Measurements from ENCODE around the gene HTRA1.

The HTRA1 gene

DNA sequence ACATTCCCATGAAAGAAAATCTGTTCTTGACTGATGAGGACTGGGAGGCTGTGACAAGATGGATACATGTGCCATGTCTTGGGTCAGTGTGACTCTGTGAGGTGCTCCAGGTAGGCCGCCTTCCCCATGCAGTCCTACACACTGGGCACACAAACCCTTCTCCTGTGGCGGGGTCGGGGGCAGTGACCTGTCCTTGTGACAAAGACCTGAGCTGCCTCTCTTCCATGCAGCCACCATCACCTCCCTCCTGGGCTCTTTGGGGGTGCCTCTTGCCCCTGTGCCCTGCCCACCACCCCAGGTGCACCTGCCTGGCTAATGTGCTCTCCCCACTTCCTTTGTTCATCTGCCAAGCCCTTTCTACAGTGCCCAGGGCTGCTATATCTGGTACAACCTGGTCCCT is 63.5 kb downstream of the HTRA1 start:
- Histone ChIP-seq H3K27ac (no peak overlapping the region), H3K27me3 (replicated peaks) (no peaks in the 10 kb centered on the region), H3K36me3 (replicated peaks) (no peaks in the 10 kb centered on the region), H3K4me3 (ENCODE audit: low read depth, low read length) (no peak overlapping the region)
- DNase-seq = no peak
- in situ Hi-C loops (cut with HindIII; ENCODE audit: low pct_ligation_motif_present, low sequenced_read_pairs) = no loop called here
- TF ChIP-seq, protein P1, sequence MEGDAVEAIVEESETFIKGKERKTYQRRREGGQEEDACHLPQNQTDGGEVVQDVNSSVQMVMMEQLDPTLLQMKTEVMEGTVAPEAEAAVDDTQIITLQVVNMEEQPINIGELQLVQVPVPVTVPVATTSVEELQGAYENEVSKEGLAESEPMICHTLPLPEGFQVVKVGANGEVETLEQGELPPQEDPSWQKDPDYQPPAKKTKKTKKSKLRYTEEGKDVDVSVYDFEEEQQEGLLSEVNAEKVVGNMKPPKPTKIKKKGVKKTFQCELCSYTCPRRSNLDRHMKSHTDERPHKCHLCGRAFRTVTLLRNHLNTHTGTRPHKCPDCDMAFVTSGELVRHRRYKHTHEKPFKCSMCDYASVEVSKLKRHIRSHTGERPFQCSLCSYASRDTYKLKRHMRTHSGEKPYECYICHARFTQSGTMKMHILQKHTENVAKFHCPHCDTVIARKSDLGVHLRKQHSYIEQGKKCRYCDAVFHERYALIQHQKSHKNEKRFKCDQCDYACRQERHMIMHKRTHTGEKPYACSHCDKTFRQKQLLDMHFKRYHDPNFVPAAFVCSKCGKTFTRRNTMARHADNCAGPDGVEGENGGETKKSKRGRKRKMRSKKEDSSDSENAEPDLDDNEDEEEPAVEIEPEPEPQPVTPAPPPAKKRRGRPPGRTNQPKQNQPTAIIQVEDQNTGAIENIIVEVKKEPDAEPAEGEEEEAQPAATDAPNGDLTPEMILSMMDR (IDR thresholded peaks at IDR 0.05; ENCODE audit: low read depth, low read length, missing control alignments) = no peak

- no peak overlapping the region for H3K4me3 ChIP-seq (ENCODE audit: low read depth, low read length)
- in situ Hi-C loops (cut with HindIII; ENCODE audit: low pct_ligation_motif_present, low sequenced_read_pairs) = no loop called here
- no peak for DNase-seq
- no peaks in the 10 kb centered on the region for H3K36me3 ChIP-seq (replicated peaks)
- no peaks in the 10 kb centered on the region for H3K27me3 ChIP-seq (replicated peaks)
- TF ChIP-seq, protein P1 (IDR thresholded peaks at IDR 0.05; ENCODE audit: low read depth, low read length, missing control alignments) = no peak
- H3K27ac ChIP-seq = no peak overlapping the region
Measured at GRCh38 chr10:122525788-122526187, 64.4 kb downstream of the HTRA1 start.

- no peaks in the 10 kb centered on the region for H3K36me3 ChIP-seq (replicated peaks)
- in situ Hi-C loops (cut with HindIII; ENCODE audit: low pct_ligation_motif_present, low sequenced_read_pairs) = no loop called here
- H3K27ac ChIP-seq = no peak overlapping the region
- H3K4me3 ChIP-seq (ENCODE audit: low read depth, low read length) = no peak overlapping the region
- TF ChIP-seq, protein P1 (IDR thresholded peaks at IDR 0.05; ENCODE audit: low read depth, low read length, missing control alignments) = no peak
- no peak for DNase-seq
- H3K27me3 ChIP-seq (replicated peaks) = no peaks in the 10 kb centered on the region
Measured at GRCh38 chr10:122526892-122527291, 65.5 kb downstream of the HTRA1 start.

- no peaks in the 10 kb centered on the region for H3K36me3 ChIP-seq (replicated peaks)
- no peak overlapping the region for H3K4me3 ChIP-seq (ENCODE audit: low read depth, low read length)
- in situ Hi-C loops (cut with HindIII; ENCODE audit: low pct_ligation_motif_present, low sequenced_read_pairs) = no loop called here
- H3K27ac ChIP-seq = no peak overlapping the region
- no peak for DNase-seq
- TF ChIP-seq, protein P1 (IDR thresholded peaks at IDR 0.05; ENCODE audit: low read depth, low read length, missing control alignments) = no peak
- H3K27me3 ChIP-seq (replicated peaks) = no peaks in the 10 kb centered on the region
Measured at GRCh38 chr10:122530177-122530576, 68.8 kb downstream of the HTRA1 start.

GRCh38 chr10:122531261-122531660 is 69.9 kb downstream of the HTRA1 start:
- Histone ChIP-seq H3K4me3 (ENCODE audit: low read depth, low read length) (no peak overlapping the region), H3K27ac (no peak overlapping the region), H3K36me3 (replicated peaks) (no peaks in the 10 kb centered on the region), H3K27me3 (replicated peaks) (no peaks in the 10 kb centered on the region)
- DNase-seq = no peak
- in situ Hi-C loops (cut with HindIII; ENCODE audit: low pct_ligation_motif_present, low sequenced_read_pairs) = no loop called here
- TF ChIP-seq, protein P1 (IDR thresholded peaks at IDR 0.05; ENCODE audit: low read depth, low read length, missing control alignments) = no peak

DNA sequence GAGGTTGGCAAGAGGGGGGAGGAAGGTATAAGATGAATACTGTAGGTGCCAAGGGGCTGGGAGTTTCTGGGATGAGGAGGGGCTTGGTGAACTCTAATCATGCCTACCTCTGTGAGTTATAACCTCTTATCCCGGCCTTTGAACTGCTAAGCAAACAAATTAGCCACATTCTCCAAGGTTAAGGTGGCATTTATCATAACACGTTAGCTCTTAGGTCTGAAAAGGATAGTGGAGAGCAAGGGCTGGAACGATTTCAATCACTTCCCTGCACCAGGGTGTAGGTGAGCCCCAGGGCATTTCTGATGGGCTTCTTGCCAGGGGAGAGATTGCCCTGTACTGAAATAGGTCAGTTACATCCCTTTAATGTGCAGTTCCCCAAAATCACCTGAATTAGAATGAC is 70.6 kb downstream of the HTRA1 start:
- TF ChIP-seq, protein P1 (IDR thresholded peaks at IDR 0.05; ENCODE audit: low read depth, low read length, missing control alignments) = no peak
- H3K27ac ChIP-seq = no peak overlapping the region
- H3K27me3 ChIP-seq (replicated peaks) = no peaks in the 10 kb centered on the region
- in situ Hi-C loops (cut with HindIII; ENCODE audit: low pct_ligation_motif_present, low sequenced_read_pairs) = no loop called here
- no peaks in the 10 kb centered on the region for H3K36me3 ChIP-seq (replicated peaks)
- no peak overlapping the region for H3K4me3 ChIP-seq (ENCODE audit: low read depth, low read length)
- no peak for DNase-seq

All from brain microvascular endothelial cell (primary cell).